H1 (cell line): ENCODE results near the gene UNC119B. TPM values are rescaled to one million over a fixed set of nuclear protein-coding genes. Genes with fewer than 3 reads are reported as not detected.

Experiments used
- KDM4A ChIP-seq: IDR thresholded peaks from one replicate; pipeline ENCODE4 v1.7.1; 2012; ENCODE audit warnings: low read depth, mild to moderate bottlenecking, moderate library complexity, low read length, inconsistent platforms; ENCODE audit not compliant: severe bottlenecking
- polyA plus RNA-seq, 7 experiments: library from polyadenylated mRNA; depleted of rRNA in 3 of 7; stranded (reverse) in 5 of 7; unstranded in 2 of 7; fragments of >200 nt in 5 of 7; fragments of 200-250 nt in 2 of 7; gene quantifications; 1 replicate in 5 of 7; 2 replicates in 1 of 7; 4 replicates in 1 of 7; pipeline versions ENCODE4 v1.2.1 to v1.2.3, GENCODE V29; 2011 to 2013; ENCODE audit warnings: missing spikeins in 2 of 7, mixed read lengths in 2 of 7
- total RNA-seq: library from RNA; stranded (reverse); fragmentation: NEBNext Ultra II Directional; extraction: Animal tissue kit (Norgen Biotek cat#: 25700); gene quantifications from 2 replicates; pipeline ENCODE4 v1.2.1, GENCODE V29; 2021
- TF ChIP-seq, protein P1 (sequence below): IDR thresholded peaks from 2 replicates; pipeline ENCODE4 v1.6.1; 2011; ENCODE audit warnings: low read depth, mild to moderate bottlenecking, low read length; ENCODE audit not compliant: insufficient read depth
- TF ChIP-seq, protein P2 (sequence below): IDR thresholded peaks from 2 replicates; pipeline ENCODE4 v1.6.1; 2011; ENCODE audit warnings: low read length, improper control_type of control experiment

UNC119B gene
- total and polyA plus RNA-seq, 2 of the 8 experiments (the other 6 are each of a cell fraction or from before 2014, with no cell fraction given) = 40.5 to 50.1 TPM

DNA sequence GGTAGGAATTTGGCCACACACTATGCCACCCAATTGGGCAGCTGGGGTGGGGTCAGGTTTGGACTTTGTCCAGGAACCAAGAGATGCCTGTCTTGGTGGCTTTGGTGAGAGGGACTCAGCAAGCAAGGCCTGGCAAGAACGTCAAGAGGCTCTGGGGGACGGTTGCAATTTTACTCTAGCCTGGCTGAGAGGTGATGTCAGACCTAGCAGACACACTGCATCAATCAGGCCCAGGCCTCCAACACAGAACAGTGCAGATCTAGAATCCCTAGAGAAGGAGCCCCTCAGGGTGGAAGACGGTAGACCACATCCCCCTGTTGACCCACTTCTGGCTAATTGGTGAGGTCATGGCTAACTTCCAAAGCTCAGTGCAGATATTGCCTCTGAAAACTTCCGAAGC, 1.6 kb upstream of the UNC119B start (continued):
- TF ChIP-seq, protein P1, sequence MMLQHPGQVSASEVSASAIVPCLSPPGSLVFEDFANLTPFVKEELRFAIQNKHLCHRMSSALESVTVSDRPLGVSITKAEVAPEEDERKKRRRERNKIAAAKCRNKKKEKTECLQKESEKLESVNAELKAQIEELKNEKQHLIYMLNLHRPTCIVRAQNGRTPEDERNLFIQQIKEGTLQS = no peak
- no peak for TF ChIP-seq KDM4A
- TF ChIP-seq, protein P2, sequence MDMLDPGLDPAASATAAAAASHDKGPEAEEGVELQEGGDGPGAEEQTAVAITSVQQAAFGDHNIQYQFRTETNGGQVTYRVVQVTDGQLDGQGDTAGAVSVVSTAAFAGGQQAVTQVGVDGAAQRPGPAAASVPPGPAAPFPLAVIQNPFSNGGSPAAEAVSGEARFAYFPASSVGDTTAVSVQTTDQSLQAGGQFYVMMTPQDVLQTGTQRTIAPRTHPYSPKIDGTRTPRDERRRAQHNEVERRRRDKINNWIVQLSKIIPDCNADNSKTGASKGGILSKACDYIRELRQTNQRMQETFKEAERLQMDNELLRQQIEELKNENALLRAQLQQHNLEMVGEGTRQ = no peak
- TF ChIP-seq, all 59 proteins: peak for 0
